HuH-7.5 (cell line): ENCODE measurements around the gene RPS15A.

Source experiments
- DNase-seq: peaks from one replicate; pipeline ENCODE4 v3.0.0; 2011; ENCODE audit warnings: low spot score

Gene RPS15A

GRCh38 chr16:18789850-18790706, at the start of gene RPS15A:
RPS15A (minus strand) TSS chr16:18790334; CDS start chr16:18789113, 1,221 bp downstream.
- peak; percentile 85 for DNase-seq

DNA sequence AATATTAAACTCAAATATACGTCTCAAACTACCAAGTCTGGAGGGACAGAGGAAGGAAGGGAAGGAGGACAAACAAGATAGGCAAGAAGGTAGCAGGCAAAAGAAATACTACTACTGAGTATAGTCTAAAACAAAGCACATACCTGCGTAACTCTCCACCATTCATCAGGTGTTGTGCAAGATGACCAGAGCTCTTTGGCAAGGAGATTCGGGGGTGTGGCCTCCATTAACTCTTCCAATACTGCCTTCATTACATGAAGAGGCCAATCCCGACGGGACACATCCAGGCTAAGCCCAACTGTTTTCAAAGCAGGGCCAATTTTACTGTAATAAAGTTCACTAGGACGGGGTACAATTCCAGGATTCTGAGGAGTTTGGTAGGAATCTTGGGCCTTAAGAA, 49.4 kb upstream of the RPS15A start:
- peak; percentile 6 for DNase-seq

DNA sequence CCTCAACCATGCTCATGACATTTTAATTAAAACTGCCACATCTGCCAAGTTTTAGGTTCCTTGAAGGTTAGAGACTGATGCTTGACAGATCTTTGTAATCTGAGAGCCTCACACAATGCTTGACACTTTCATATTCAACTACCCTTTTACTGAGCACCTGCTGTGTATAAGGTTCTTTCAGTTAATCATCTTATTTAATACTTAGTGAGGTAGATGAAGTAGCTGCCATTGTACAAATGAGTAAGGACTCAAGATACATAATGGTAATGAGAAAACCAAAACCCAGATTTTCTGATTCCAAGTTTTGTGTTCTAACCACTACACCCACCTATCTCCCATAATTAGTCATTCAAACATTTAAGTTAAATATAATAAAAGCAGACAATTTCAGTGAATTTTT, 46.6 kb upstream of the RPS15A start:
- no peak for DNase-seq

GRCh38 chr16:18834864-18835263, 44.7 kb upstream of the RPS15A start:
- no peak for DNase-seq

GRCh38 chr16:18833707-18834505, 43.8 kb upstream of the RPS15A start:
- no peak for DNase-seq

GRCh38 chr16:18832613-18833012, 42.5 kb upstream of the RPS15A start:
- no peak for DNase-seq

GRCh38 chr16:18832006-18832405, 41.9 kb upstream of the RPS15A start:
- no peak for DNase-seq

DNA sequence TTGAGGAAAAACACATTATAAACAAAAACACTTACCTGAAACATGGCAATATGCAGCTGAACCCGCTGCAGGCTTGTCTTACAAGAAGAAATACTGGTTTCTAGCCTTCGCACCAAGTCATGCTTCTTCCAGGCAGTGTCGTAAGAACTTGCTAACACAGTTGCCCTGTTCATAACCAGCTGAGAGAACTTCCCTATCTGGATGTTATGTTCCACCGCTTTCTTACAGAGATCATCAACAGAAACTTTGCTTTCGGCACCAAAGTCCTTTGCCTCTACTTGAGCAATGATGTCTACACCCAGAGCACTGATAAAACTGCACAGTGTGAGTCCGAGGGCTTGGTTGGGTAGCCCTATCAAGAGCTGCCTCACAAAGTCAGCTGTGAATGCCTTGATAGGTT, 39.1 kb upstream of the RPS15A start:
- DNase-seq = no peak

DNA sequence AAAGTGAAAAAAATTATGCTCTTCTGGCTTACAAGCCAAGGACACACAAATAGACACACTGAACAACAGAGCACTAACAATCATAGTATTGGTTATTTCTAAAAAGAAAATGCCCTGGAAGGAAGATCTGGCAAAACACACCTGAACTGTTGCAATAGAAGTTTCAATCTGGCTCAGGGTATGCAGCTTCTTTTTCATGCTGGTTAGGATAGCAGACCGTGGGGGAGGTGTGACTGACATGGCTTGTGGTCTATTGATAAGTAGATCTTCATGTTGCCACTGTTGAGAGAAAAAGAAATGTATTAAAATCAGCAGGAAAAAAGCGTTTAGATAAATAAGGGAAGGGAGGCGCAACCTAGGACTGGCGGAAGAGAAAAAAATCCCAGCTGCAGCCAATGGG, 37.8 kb upstream of the RPS15A start:
- no peak for DNase-seq

- DNase-seq = no peak
These were observed 26.2 kb upstream of the RPS15A start for GRCh38 chr16:18816286-18816685.

- DNase-seq = no peak
These were observed 21.8 kb upstream of the RPS15A start for GRCh38 chr16:18811925-18812324.

- no peak for DNase-seq
These were observed 19.0 kb upstream of the RPS15A start for GRCh38 chr16:18809165-18809564.

DNA sequence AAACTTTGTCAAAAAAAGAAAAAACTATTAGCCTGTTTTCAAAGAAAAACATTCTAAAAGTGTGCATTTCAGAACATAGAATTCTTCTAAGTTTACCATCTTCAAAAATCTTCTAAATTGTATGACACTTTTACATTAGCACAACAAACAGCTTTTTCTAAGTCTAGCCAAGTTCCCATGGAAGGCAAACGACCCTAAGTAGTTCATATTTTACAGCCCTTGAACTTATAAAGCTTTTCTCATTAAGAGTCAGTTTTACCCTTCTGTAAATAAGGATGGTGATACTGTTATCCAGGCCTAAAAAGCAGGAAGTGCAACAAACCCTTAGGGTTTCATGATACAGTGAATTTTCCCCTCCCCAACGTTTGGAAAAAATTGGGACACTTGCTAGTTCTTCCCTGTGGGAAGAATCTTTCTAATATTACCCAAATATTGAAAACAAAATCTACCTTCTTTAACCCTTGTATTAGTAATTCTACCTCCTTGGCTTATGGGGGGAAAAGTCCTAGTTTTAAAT, 15.2 kb upstream of the RPS15A start:
- DNase-seq = no peak

GRCh38 chr16:18804540-18804939, 14.4 kb upstream of the RPS15A start:
- no peak for DNase-seq

GRCh38 chr16:18803569-18804462, 13.7 kb upstream of the RPS15A start:
- DNase-seq = no peak

- no peak for DNase-seq
These were observed 12.7 kb upstream of the RPS15A start for GRCh38 chr16:18802767-18803343.

GRCh38 chr16:18801145-18801972, 11.2 kb upstream of the RPS15A start, which contains the start of gene ARL6IP1:
ARL6IP1 (minus strand) TSS chr16:18801549; CDS start chr16:18801466, 83 bp downstream.
- peak; percentile 88 for DNase-seq

DNA sequence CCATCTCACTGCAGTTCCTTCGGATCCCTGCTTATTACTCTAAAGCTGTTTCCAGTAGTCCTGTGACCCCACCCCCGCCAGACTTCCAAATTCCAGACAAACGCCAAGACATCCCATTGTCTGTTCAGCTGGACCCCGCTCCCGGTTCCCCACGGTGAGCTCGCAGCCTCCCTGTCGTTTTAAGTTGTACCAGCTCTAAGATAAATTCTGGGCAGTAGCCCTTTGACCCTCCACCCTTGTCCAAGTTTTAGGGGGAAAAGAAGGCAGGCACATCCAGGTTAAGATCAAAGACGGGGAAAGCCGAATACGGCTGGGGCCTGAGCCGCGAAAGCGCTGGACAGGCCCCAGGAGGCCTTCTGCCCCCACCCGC, 10.6 kb upstream of the RPS15A start:
- no peak for DNase-seq

DNA sequence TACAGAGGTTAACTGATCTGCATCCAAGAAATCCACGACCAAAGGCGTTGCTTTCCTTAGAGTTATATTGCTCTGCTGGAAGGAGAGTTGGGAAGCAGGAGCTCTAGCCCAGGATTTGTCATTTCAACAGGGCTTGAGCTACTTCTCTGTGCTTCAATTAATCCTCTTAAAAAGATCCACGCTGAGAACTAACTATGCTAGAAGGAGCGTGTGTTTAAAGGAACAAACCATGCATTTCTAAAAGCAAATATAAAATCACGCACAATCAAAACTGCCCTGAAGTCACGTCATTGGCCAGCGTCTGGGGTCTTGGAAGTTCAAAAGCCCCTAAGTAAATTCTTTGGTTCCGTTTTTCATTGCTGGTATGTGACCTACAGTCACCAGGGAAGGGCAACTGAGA, 10.2 kb upstream of the RPS15A start:
- no peak for DNase-seq

DNA sequence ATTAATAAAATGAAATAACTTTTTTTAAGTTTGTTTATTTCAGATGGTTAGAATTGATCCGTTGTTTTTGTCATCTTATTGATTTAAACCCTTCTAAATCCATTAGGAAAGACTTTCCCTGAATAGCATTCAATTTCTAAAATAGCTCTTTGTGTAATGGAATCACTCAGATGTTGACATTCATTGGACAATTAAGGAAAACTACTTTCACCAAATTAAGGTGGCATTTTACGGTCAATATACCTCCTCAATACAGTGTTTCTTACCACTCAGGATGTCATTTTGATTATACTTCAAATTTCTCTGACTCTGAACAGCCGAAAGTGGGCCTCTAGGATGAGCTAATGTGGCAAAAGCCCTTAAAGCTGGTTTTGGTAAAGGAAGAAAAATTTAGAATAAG, 9.4 kb upstream of the RPS15A start:
- DNase-seq = no peak

DNA sequence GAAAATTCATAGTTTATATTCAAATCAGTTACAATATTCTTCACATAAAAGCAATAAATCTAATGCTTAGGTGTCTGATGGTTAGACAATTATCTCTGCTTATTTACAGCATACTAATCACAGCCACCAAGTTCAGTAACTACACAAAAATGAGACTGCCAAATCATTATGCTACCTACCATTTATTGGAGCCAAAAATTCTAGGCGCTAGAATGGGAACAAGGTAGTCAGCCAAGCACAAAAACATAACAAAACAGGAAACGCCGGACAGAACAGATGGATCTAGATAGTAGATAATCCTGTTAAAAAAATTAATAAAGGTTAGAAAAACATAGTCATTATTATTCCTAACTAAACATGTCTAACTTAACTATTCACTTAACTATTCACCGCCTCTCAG, 7.6 kb upstream of the RPS15A start:
- no peak for DNase-seq
